Stimulated activated CD8-positive, alpha-beta memory T cell treated with anti-CD3 and anti-CD28 coated beads, Interleukin-12 subunit alpha, Interleukin-12 subunit beta, amount 100 ng/mL, for 1 hour (primary cell): Measurements from ENCODE around the gene CCSER1.
"Not testable (repeated sequence)": the region's sequence is repeated elsewhere in the genome, so short reads cannot be mapped to it uniquely, and the experiment has no call there.

Experiments
- DNase-seq: peaks from one replicate; pipeline ENCODE4 v3.0.0-alpha.2; 2020; ENCODE audit warnings: low read depth

Gene CCSER1

DNA sequence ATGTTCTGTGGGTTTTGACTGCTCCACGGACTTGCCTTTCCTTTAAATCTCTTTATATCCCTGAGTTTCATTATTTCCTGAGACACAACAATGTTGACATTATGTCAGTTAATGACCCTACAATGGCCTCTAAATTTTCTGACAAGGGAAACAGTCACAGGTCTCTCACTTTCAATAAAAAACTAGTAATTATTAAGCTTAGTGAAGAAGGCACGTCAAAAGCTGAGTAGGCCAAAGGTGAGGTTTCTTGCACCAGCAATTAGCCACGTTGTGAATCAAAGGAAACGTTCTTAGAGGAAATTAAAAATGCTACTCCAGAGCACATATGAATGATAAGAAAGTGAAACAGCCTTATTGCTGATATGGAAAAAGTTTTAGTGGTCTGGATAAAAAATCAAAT lies 1246.4 kb downstream of the CCSER1 start:
- DNase-seq: no peak

DNA sequence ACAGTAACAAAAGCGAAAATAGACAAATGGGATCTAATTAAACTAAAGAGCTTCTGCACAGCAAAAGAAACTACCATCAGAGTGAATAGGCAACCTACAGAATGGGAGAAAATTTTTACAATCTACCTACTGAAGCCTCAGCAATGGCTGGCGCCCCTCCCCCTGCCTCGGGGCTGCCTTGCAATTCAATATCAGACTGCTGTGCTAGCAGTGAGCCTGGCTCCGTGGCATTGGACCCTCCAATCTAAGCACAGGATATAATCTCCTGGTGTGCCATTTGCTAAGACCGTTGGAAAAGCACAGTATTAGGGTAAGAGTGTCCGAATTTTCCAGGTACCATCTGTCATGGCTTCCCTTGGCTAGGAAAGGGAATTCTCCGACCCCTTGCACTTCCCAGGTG lies 1278.2 kb downstream of the CCSER1 start:
- not testable (repeated sequence) for DNase-seq

DNA sequence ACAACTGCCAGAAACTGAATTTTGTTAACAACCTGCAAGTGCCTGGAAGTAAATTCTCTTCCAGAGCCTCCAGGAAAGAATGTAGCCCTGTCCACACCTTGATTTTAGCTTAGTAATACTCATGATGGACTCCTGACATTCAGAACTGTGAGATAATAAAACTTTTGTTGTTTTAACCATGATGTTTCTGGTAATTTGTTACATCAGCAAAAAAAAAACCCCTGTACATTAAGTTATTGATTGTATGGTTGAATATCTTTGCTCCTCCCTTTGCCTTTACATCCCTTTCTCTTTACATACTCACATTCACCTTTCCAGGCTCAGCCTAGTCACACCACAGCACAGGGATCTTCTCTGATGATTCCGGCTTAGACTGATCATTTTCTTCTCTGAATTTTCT lies 1294.8 kb downstream of the CCSER1 start:
- no peak for DNase-seq

DNA sequence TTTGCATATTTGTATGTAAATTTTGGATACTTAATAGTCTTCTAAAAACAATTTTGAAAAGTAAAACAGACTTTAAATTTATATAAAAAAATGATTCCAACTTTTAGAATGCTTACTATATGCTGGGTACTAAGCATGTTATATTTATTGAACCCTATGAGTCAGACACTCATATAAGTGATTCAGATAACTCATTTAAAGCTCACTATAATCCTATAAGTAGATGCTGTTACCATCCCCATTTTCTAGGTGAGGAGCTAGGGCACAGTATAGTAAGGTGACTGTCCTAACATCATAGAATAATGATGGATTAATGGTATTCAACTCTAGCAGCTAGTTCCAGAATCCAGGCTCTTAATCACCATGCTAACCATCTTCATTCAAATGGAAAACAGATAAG lies 1299.5 kb downstream of the CCSER1 start:
- no peak for DNase-seq

DNA sequence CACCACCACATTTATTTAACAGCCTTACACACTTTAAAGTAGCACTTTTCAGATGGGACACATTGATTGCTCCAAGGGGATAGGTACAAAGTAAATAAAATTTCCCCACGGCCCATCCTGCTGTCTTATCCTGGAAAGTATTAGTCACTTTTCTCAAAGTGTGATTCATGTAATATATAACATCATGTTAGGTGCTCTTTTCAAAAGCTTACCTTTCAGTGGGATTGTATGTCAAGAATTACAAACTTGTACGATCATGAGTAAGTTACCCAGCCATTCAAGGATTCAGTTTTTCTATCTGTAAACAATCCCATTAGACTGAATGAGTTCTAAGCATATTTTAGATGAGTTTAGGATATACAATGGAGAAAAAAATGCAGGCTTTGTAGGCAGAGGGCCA lies 1300.0 kb downstream of the CCSER1 start:
- no peak for DNase-seq

DNA sequence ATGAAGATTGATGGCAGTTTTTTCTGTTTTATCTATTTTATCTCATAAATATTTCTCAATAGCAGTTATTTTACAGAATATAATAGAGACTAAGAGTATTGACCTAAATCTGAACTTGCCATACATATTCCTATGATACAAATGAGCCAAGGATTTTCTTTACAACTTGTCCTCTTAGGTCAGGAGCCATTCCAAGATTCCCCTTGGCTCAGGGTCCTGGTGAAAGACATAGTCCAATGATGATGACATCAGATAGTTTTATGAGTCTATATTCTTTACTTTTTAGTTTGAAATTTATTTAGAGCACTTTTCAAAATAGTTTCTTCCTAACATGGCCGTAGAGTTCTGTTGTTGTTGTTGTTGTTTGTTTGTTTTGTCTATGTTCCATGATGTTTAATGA lies 1307.4 kb downstream of the CCSER1 start:
- no peak for DNase-seq

DNA sequence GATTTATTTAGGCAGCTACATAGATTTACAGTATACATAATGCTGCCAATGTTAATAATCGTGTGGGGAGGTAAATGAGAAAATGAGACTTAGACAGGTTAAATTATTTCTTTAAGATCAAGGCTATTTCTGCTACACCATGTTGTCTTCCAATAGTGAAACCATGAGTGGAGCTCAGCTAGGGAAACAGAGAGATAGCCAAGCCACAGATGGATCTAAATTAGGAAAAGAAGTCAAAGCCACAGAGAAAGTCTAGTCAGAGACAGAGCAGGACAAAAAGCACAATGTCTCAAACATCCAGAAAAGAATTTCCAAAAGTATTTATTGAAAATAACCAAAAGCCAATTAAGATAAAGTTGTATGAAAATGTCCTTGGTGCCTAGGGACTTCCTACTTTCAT lies 1309.4 kb downstream of the CCSER1 start:
- DNase-seq: no peak

DNA sequence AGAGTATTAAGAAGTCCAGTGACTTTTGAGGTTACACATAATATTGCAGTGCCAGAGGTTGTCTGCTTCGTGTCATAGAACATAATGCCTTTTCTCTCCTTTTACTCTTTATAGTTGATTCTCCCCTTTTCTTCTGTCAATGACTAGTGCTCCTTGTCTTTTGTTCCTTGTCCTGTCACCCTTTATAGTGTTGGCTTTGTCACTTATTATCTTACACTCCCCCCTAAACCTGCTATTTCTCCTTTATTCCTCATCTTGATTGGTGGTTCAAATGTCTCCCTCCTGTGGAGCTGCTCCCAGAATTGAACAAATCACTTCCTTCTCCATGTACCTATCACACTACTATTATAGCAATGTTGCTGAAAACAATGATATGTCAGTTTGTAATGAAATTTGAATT lies 1320.0 kb downstream of the CCSER1 start:
- DNase-seq: no peak

DNA sequence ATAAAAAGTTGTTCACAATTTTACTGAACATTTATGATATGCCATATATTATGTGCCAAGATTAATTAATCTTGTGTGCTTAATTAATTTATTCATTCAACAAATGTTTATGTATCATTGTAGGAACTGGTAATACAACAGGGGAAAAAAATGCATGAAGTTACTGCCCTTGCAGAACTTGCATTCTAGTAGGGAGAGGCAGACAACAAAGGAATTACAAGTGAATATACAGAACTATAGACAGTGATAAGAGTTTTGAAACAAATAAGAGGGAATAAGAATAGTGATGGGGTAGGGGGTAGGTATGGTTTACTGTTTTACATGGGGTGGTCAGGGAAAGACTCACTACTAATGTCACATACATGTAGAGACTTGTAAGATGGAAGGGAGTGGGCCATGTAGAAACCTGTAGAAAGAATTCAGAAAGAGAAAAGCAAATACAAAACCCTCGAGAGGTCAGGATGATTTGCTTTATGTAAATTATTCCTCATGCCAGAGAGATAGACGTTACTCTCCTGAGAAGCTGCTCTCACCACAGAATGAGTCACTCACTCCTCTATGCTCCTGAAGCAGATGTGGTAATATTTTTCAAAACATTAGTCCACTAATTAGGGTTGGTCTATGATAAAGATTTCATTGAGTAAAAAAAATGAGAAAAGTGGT lies 1321.6 kb downstream of the CCSER1 start:
- DNase-seq: no peak

DNA sequence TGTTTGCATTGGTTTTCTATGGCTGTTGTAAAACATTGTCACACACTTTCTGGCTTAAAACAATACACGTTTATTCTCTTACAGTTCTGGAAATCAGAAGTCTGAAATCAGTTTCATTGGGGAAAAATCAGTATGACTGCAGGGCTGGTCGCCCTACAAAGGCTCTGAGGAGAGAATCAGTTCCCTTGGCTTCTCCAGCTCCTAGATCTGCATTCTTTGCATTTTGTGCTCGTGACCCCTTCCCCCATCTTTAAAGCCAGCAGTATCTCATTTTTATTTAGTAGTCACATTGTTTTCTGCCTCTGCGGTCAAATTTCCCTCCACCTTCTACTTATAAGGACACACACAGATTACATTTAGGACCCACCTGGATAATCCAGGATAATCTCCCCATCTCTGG lies 1326.9 kb downstream of the CCSER1 start:
- no peak for DNase-seq

DNA sequence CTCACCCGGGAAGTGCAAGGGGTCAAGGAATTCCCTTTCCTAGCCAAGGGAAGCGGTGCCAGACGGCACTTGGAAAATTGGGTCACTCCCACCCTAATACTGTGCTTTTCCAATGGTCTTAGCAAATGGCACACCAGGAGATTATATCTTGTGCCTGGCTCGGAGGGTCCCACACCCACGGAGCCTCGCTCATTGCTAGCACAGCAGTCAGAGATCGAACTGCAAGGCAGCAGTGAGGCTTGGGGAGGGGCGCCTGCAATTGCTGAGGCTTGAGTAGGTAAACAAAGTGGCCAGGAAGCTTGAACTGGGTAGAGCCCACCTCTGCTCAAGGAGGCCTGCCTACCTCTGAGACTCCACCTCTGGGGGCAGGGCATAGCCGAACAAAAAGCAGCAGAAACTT lies 1335.4 kb downstream of the CCSER1 start:
- DNase-seq: not testable (repeated sequence)

DNA sequence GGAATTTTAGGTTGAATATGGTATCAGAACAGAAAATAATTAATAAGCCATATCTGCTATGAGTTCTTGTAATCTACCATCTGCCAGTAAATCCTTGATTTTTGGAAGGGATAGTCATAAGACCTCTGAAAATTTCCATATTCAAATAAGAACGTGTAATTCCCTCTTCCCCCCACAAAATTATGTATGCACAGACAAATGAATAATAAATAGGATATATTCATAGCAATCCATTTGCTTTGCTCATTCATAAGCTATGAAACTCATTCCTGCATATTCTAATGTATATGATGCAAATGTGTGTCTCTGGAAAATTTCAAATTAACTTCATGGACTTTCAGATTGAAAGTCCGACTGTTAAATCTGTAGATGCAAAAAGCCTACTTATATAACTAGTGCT lies 1343.5 kb downstream of the CCSER1 start:
- no peak for DNase-seq

DNA sequence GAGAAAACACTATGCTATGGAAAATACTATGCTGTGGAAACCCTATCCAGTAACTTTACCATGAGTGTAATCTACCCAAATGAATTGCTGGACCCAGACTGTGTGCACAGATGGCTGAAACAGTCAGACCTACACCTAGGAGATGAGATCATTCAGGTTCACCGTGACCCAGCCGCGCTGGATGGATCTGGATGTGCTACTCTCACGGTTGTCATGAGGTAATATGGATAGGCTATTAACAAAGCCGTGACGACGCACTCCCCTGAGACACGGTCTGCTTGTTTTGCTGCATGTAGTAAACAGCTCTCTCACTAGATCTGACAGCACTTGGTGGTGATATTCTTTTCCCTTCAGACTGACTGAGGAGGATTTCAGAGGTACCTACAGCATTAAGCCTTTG lies 1344.1 kb downstream of the CCSER1 start:
- no peak for DNase-seq

DNA sequence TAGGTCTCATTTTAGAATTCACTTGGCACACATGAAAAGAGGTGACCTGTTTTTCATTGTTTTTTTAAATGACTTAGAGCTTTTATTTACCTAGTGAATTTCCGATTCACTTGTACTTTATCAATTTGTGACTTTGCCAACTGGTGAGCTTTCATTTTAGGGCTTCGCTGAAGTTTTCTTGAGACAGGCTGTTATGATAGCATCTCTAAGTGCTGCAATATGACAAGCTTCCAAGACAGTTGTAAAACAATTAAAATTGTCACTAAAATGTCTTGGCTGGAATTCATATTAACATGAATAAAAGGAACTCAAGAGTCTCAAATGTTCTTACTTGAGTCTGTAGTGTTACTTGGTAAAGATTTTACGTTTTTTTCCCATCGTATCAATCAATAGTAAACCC lies 1344.9 kb downstream of the CCSER1 start:
- no peak for DNase-seq

DNA sequence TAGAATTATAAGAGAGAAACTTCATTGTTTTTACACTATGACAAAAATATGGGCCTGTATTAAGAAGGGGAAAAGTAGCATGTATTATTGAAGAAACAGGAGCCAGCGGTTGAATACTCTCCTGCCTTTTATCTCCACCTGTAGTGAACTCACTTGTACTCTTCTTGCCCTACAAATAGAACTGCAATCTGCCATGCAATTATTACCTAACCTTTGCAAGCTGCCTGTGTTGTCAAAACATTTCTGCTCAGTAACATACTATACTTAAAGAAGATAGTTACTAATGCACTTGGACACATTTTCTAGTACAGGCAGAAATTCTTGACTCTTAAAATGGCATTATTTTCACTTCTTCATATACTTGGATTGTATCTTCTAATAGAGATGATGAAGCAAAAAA lies 1358.2 kb downstream of the CCSER1 start:
- no peak for DNase-seq

DNA sequence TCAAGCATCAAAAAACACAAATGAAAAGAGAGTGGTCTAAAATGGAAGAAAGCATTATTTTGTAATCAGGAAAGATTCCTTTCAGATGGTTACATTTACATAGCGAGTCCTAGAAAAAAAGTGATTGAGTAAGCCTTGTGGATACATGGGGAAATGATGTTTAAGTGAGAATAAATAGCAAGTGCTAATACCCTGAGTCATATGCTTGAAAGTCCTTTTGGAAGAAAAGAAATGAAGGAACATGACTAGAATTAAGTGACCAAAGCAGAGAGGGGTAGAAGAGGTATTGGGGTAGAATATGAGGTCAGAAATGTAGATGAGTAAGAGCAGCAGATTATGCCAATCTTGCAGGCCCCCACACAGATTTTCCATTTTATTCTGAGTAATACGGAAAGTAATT lies 1361.8 kb downstream of the CCSER1 start:
- no peak for DNase-seq

DNA sequence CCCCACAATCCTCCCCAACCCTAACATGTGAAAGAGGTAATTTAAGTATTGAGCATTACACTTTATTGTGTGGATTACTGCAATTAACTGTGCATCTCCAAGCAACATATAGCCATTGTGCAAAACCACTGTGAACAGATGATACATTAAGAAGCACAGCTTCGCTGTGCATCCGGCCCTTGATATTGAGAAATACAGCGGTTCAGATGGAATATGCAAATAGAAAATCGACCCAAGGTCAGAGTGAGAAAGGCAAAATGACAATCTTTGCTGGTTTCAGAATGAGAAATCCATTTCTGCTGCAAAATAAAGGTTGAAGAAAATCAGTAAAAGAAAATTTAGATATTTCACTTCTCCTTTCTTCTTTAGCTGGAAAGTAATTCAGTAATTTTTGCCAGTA lies 1370.7 kb downstream of the CCSER1 start:
- DNase-seq: no peak

DNA sequence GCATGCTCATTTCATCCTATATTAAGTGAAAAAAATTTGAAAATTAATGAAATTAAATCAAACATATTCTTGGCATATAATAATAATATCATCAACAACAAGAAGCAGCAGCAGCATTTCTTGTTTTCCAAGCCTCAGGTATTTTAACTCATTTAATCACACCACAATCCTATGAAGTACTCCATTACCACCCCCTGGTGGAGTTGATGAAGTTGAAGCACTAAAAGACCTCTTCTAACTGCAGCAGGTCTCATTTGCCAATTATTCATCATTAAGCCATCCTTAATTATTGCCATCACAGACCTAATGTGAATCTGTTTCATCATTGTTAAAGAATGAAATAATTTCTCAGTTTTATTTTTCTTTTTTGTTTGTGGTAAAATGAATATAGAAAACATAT lies 1375.2 kb downstream of the CCSER1 start:
- no peak for DNase-seq

DNA sequence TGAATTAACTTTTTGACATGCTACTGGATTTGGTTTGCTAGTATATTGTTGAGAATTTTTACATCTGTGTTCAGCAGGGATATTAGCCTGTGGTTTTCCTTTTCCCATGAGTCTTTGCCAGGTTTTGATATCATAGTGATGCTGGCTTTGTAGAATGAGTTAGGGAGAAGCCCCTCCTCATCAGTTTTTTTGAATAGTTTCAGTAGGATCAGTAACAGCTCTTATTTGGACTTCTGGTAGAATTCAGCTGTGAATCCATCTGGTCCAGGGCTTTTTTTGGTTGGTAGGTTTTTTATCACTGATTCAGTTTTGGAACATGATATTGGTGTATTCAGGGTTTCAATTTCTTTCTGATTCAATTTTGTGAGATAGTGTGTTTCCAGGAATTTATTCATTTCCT lies 1386.1 kb downstream of the CCSER1 start:
- no peak for DNase-seq

DNA sequence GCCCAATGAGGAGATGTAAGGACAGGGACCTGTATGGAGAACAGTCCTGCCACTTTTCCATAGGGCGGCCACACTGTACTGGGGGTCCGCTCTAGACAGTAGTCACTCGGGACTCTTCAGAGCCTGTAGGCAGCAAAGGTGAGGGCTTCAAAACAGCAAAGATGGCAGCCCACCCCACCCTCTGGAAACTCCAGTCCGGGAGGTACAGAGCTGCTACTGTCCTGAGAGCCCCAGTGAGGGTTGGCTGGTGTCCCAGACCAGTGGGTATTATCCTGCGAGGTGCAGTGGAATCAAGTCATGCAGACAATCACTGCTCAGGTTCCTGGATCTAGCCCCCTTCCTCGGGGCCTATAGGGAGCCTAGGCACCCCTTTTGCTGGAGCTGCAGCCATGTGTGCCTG lies 1392.0 kb downstream of the CCSER1 start:
- DNase-seq: no peak

DNA sequence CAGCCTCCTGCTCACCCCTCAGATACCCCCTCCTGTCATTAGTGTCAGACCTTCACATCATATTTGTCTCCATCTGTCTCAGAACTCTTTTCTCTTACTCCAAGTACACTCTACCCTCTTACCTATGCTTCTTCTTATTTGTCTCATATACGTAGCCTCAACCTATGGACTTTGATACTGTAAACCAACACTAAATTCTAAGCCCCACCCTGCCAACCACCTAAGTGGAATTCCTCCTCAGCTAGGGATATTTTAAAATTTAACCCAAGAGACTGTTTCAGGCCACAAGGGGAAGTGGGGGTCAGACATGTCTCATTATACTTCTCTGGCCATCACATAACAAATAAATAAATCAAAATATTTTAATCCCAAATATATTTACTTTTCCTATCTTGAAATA lies 1398.4 kb downstream of the CCSER1 start:
- DNase-seq: no peak

DNA sequence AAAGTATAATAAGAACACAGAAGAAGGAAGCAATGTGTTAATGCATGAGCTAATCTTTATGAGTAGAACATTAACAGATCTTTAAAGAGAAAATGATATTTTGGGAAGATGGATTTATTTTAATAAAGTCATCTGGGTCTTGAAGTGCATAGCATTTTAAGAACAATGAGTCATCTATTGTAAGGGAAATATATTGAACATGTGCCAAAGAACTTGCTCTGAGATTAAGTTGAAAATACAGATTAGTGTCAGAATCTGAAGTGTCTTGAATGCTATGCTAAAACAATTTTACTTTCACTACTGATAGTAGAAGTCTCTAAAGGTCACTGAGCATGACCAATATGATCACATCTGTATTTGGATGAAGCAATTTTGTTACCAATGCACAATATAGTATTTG lies 1399.9 kb downstream of the CCSER1 start:
- DNase-seq: no peak

DNA sequence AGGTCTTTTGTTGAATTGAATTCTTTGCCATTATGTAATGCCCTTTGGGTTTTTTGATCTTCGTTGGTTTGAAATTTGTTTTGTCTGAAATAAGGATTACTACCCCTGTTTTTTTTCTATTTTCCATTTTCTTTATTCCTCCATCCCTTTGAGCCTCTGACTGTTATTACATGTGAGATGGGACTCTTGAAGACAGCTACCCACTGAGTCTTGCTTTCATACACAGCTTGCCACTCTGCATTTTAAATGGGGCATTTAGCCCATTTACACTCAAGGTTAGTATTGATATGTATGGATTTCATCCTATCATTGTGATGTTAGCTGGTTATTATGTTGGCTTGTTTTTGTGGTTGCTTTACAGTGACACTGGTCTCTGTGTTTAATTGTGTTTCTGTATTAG lies 1440.4 kb downstream of the CCSER1 start:
- no peak for DNase-seq

DNA sequence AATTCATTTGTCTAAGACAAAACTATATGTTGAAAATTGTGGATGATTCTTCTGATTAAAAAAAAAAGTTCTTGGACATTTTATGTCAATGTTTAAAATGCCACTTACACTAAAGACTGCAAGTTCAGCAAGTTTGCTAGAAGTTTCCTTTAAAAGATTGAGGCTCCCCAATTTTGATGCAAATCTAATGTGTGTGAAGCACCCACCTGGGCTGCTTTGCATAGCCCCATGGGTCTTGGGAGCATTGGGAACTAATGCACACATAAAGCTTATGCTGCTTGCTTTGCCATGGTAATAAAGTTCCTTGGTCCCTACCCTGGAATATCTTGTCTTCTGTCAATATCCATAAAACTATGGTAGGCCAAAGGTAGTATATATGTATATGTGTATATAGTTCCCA lies 1450.7 kb downstream of the CCSER1 start:
- DNase-seq: no peak

DNA sequence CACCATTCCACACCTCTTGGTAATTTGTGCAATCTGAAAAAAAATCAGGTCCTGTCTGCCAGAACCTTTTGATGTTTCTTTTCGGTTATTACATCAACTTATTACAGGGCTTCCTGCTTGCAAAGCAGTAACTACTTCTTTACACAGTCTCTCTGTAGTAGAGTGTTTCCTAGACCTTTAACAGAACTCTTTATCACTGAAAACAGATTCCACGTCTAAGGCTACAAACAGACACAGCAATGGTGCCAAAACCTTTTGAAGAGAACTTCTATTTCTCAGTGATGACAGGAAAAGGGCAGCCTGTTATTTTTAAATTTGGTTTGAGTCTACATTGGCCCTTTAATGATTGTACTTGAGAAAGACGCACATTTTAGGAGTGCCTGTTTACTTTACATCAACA lies 1463.1 kb downstream of the CCSER1 start:
- no peak for DNase-seq
